HEK293 (cell line): ENCODE results near the gene LATS1.

Source experiments
- BCL11B ChIP-seq: fragments of 450-650 bp; formaldehyde crosslinking; IDR thresholded peaks from 2 replicates; pipeline ENCODE4 v1.5.1; 2016; ENCODE audit warnings: low read depth, missing biosample characterization, missing genetic modification characterization
- EGR2 ChIP-seq: fragments of 450-650 bp; formaldehyde crosslinking; IDR thresholded peaks from 2 replicates; pipeline ENCODE4 v1.5.1; 2016; ENCODE audit warnings: low read depth, missing biosample characterization, missing genetic modification characterization
- KLF10 ChIP-seq: fragments of 450-650 bp; IDR thresholded peaks from 2 replicates; pipeline ENCODE4 v1.5.1; 2018; ENCODE audit warnings: missing biosample characterization, mild to moderate bottlenecking, missing genetic modification characterization
- MEIS1 ChIP-seq: sonication (generic); formaldehyde crosslinking; IDR thresholded peaks from 2 replicates; pipeline ENCODE4 v1.8.1; 2022; ENCODE audit warnings: missing genetic modification reagents, mild to moderate bottlenecking, borderline replicate concordance
- MYNN ChIP-seq: fragments of 450-650 bp; formaldehyde crosslinking; IDR thresholded peaks from 2 replicates; pipeline ENCODE4 v1.5.1; 2016; ENCODE audit warnings: missing biosample characterization, missing genetic modification characterization, borderline replicate concordance
- MZF1 ChIP-seq: fragments of 450-650 bp; formaldehyde crosslinking; IDR thresholded peaks from 2 replicates; pipeline ENCODE4 v1.5.1; 2017; ENCODE audit warnings: missing biosample characterization, missing genetic modification characterization, borderline replicate concordance
- REPIN1 ChIP-seq: fragments of 450-650 bp; formaldehyde crosslinking; IDR thresholded peaks from 2 replicates; pipeline ENCODE4 v1.5.1; 2017; ENCODE audit warnings: missing biosample characterization, missing genetic modification characterization, low read depth
- SP2 ChIP-seq: fragments of 450-650 bp; formaldehyde crosslinking; IDR thresholded peaks from 2 replicates; pipeline ENCODE4 v1.5.1; 2016; ENCODE audit warnings: missing biosample characterization, missing genetic modification characterization
- SP3 ChIP-seq: fragments of 450-650 bp; formaldehyde crosslinking; IDR thresholded peaks from 2 replicates; pipeline ENCODE4 v1.5.1; 2016; ENCODE audit warnings: missing biosample characterization, missing genetic modification characterization
- ZBTB20 ChIP-seq: fragments of 450-650 bp; formaldehyde crosslinking; IDR thresholded peaks from 2 replicates; pipeline ENCODE4 v1.5.1; 2016; ENCODE audit warnings: missing biosample characterization, missing genetic modification characterization
- ZBTB8A ChIP-seq: fragments of 450-650 bp; formaldehyde crosslinking; IDR thresholded peaks from 2 replicates; pipeline ENCODE4 v1.5.1; 2016; ENCODE audit warnings: missing biosample characterization, missing genetic modification characterization
- ZFP37 ChIP-seq: fragments of 450-650 bp; formaldehyde crosslinking; IDR thresholded peaks from 2 replicates; pipeline ENCODE4 v1.5.1; 2016; ENCODE audit warnings: missing biosample characterization, missing genetic modification characterization
- ZNF112 ChIP-seq: fragments of 450-650 bp; formaldehyde crosslinking; IDR thresholded peaks from 2 replicates; pipeline ENCODE4 v1.5.0; 2017; ENCODE audit warnings: missing biosample characterization, missing genetic modification characterization
- ZNF138 ChIP-seq: fragments of 450-650 bp; formaldehyde crosslinking; IDR thresholded peaks from 2 replicates; pipeline ENCODE4 v1.5.1; 2016; ENCODE audit warnings: missing biosample characterization, missing genetic modification characterization, borderline replicate concordance
- ZNF157 ChIP-seq: fragments of 450-650 bp; formaldehyde crosslinking; IDR thresholded peaks from 2 replicates; pipeline ENCODE4 v1.5.1; 2016; ENCODE audit warnings: missing biosample characterization, missing genetic modification characterization
- ZNF184 ChIP-seq: fragments of 450-650 bp; IDR thresholded peaks from 2 replicates; pipeline ENCODE4 v1.5.1; 2018; ENCODE audit warnings: missing biosample characterization, mild to moderate bottlenecking, missing genetic modification characterization
- ZNF19 ChIP-seq: fragments of 450-650 bp; formaldehyde crosslinking; IDR thresholded peaks from 2 replicates; pipeline ENCODE4; 2016; ENCODE audit warnings: missing biosample characterization, missing genetic modification characterization, low read depth
- ZNF24 ChIP-seq: fragments of 450-650 bp; formaldehyde crosslinking; IDR thresholded peaks from 2 replicates; pipeline ENCODE4 v1.5.1; 2016; ENCODE audit warnings: missing biosample characterization, missing genetic modification characterization
- ZNF366 ChIP-seq: fragments of 450-650 bp; formaldehyde crosslinking; conservative IDR thresholded peaks from 2 replicates; pipeline ENCODE4 v1.5.1; 2016; ENCODE audit warnings: missing biosample characterization, missing genetic modification characterization
- ZNF473 ChIP-seq: fragments of 450-650 bp; formaldehyde crosslinking; IDR thresholded peaks from 2 replicates; pipeline ENCODE4 v1.5.1; 2017; ENCODE audit warnings: missing biosample characterization, missing genetic modification characterization
- ZNF514 ChIP-seq: fragments of 450-650 bp; formaldehyde crosslinking; IDR thresholded peaks from 2 replicates; pipeline ENCODE4 v1.5.1; 2016; ENCODE audit warnings: missing biosample characterization, missing genetic modification characterization
- ZNF544 ChIP-seq: fragments of 450-650 bp; formaldehyde crosslinking; IDR thresholded peaks from 2 replicates; pipeline ENCODE4 v1.5.0; 2017; ENCODE audit warnings: missing biosample characterization, missing genetic modification characterization
- ZNF555 ChIP-seq: fragments of 450-650 bp; formaldehyde crosslinking; conservative IDR thresholded peaks from 2 replicates; pipeline ENCODE4 v1.5.1; 2017; ENCODE audit warnings: missing biosample characterization, mild to moderate bottlenecking, missing genetic modification characterization, inconsistent platforms
- ZNF610 ChIP-seq: fragments of 450-650 bp; formaldehyde crosslinking; IDR thresholded peaks from 2 replicates; pipeline ENCODE4 v1.5.1; 2016; ENCODE audit warnings: missing biosample characterization, missing genetic modification characterization, borderline replicate concordance
- ZNF623 ChIP-seq: fragments of 450-650 bp; formaldehyde crosslinking; IDR thresholded peaks from 2 replicates; pipeline ENCODE4 v1.5.1; 2016; ENCODE audit warnings: missing biosample characterization, missing genetic modification characterization
- ZNF707 ChIP-seq: fragments of 450-650 bp; formaldehyde crosslinking; IDR thresholded peaks from 2 replicates; pipeline ENCODE4 v1.5.1; 2016; ENCODE audit warnings: missing biosample characterization, missing genetic modification characterization
- ZSCAN23 ChIP-seq: fragments of 450-650 bp; formaldehyde crosslinking; IDR thresholded peaks from 2 replicates; pipeline ENCODE4 v1.5.1; 2016; ENCODE audit warnings: missing biosample characterization, missing genetic modification characterization
- TF ChIP-seq, protein P1 (sequence below): fragments of 450-650 bp; formaldehyde crosslinking; IDR thresholded peaks from 2 replicates; pipeline ENCODE4; 2016; ENCODE audit warnings: missing biosample characterization, missing genetic modification characterization
- TF ChIP-seq, protein P2 (sequence below): fragments of 450-650 bp; formaldehyde crosslinking; IDR thresholded peaks from 2 replicates; pipeline ENCODE4 v1.5.1; 2016; ENCODE audit warnings: missing biosample characterization, missing genetic modification characterization
- TF ChIP-seq, protein P3 (sequence below): fragments of 450-650 bp; formaldehyde crosslinking; IDR thresholded peaks from 2 replicates; pipeline ENCODE4 v1.5.1; 2016; ENCODE audit warnings: missing biosample characterization, missing genetic modification characterization
- TF ChIP-seq, protein P4 (sequence below): fragments of 450-650 bp; formaldehyde crosslinking; conservative IDR thresholded peaks from 2 replicates; pipeline ENCODE4 v1.5.1; 2016; ENCODE audit warnings: low read depth, missing biosample characterization, missing genetic modification characterization
- TF ChIP-seq, protein P5 (sequence below): fragments of 450-650 bp; formaldehyde crosslinking; IDR thresholded peaks from 2 replicates; pipeline ENCODE4 v1.5.1; 2016; ENCODE audit warnings: missing biosample characterization, missing genetic modification characterization

Gene LATS1

DNA sequence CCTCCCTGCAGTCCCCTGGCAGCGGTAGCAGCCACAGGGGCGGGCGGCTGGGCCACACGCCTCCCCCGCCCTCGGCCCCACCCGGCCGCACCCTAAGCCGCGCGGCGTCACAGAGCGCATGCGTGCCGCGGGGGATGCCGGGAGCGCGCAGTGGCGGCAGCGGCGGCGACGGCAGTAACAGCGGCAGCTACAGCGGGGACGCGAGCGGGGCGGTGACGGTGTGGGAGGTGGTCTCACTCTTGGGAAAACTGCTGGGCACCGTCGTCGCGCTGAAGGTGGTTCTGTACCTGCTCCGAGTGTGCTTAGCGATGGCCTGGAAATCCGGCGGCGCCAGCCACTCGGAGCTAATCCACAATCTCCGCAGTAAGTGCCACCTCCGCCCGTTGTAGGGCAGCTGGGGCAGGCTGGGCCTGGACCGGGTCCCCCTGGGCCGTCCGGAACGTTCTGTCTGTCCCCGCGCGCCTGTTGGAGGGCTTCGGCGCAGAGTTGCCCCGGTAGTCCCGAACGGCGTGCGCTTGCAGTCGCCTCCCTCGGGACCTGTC is 31.8 kb upstream of the LATS1 start, which contains the start of gene PCMT1 (continued):
- TF ChIP-seq MYNN (tag by site-specific recombination) (peak; percentile 49; the same call in 1 of the 2 replicates), SP3 (tag by site-specific recombination) (no peak; the same call in 1 of the 2 replicates), ZNF184 (tag by site-specific recombination) (no peak), ZNF623 (tag by site-specific recombination) (no peak), ZNF24 (tag by site-specific recombination) (peak; percentile 65), MZF1 (tag by site-specific recombination) (0 out of 2 replicates have a peak, but pooled peaks have one; percentile 12), ZFP37 (tag by site-specific recombination) (peak; percentile 89), ZNF610 (tag by site-specific recombination) (no peak), ZSCAN23 (tag by site-specific recombination) (no peak), KLF10 (tag by site-specific recombination) (no peak; the same call in 1 of the 2 replicates), BCL11B (tag by site-specific recombination) (0 out of 2 replicates have a peak, but pooled peaks have one; percentile 23), ZBTB8A (tag by site-specific recombination) (peak; percentile 90), ZNF473 (tag by site-specific recombination) (no peak), ZNF514 (no peak), ZNF112 (tag by site-specific recombination) (no peak), ZNF555 (no peak), ZNF157 (tag by site-specific recombination) (no peak), ZNF544 (tag by site-specific recombination) (no peak), ZNF707 (tag by site-specific recombination) (no peak), SP2 (tag by site-specific recombination) (no peak; the same call in 1 of the 2 replicates), ZNF138 (tag by site-specific recombination) (no peak; the same call in 1 of the 2 replicates), REPIN1 (no peak; the same call in 1 of the 2 replicates), ZNF366 (tag by site-specific recombination) (no peak), EGR2 (tag by site-specific recombination) (no peak), ZNF19 (tag by site-specific recombination) (no peak), ZBTB20 (tag by site-specific recombination) (no peak), MEIS1 (no peak)
- TF ChIP-seq, protein P1, sequence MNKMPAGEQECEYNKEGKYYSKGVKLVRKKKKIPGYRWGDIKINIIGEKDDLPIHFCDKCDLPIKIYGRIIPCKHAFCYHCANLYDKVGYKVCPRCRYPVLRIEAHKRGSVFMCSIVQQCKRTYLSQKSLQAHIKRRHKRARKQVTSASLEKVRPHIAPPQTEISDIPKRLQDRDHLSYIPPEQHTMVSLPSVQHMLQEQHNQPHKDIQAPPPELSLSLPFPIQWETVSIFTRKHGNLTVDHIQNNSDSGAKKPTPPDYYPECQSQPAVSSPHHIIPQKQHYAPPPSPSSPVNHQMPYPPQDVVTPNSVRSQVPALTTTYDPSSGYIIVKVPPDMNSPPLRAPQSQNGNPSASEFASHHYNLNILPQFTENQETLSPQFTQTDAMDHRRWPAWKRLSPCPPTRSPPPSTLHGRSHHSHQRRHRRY (tag by site-specific recombination) = no peak
- TF ChIP-seq, protein P2, sequence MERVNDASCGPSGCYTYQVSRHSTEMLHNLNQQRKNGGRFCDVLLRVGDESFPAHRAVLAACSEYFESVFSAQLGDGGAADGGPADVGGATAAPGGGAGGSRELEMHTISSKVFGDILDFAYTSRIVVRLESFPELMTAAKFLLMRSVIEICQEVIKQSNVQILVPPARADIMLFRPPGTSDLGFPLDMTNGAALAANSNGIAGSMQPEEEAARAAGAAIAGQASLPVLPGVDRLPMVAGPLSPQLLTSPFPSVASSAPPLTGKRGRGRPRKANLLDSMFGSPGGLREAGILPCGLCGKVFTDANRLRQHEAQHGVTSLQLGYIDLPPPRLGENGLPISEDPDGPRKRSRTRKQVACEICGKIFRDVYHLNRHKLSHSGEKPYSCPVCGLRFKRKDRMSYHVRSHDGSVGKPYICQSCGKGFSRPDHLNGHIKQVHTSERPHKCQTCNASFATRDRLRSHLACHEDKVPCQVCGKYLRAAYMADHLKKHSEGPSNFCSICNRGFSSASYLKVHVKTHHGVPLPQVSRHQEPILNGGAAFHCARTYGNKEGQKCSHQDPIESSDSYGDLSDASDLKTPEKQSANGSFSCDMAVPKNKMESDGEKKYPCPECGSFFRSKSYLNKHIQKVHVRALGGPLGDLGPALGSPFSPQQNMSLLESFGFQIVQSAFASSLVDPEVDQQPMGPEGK (tag by site-specific recombination) = peak; percentile 83
- TF ChIP-seq, protein P3, sequence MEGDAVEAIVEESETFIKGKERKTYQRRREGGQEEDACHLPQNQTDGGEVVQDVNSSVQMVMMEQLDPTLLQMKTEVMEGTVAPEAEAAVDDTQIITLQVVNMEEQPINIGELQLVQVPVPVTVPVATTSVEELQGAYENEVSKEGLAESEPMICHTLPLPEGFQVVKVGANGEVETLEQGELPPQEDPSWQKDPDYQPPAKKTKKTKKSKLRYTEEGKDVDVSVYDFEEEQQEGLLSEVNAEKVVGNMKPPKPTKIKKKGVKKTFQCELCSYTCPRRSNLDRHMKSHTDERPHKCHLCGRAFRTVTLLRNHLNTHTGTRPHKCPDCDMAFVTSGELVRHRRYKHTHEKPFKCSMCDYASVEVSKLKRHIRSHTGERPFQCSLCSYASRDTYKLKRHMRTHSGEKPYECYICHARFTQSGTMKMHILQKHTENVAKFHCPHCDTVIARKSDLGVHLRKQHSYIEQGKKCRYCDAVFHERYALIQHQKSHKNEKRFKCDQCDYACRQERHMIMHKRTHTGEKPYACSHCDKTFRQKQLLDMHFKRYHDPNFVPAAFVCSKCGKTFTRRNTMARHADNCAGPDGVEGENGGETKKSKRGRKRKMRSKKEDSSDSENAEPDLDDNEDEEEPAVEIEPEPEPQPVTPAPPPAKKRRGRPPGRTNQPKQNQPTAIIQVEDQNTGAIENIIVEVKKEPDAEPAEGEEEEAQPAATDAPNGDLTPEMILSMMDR (tag by site-specific recombination) = no peak
- TF ChIP-seq, protein P4, sequence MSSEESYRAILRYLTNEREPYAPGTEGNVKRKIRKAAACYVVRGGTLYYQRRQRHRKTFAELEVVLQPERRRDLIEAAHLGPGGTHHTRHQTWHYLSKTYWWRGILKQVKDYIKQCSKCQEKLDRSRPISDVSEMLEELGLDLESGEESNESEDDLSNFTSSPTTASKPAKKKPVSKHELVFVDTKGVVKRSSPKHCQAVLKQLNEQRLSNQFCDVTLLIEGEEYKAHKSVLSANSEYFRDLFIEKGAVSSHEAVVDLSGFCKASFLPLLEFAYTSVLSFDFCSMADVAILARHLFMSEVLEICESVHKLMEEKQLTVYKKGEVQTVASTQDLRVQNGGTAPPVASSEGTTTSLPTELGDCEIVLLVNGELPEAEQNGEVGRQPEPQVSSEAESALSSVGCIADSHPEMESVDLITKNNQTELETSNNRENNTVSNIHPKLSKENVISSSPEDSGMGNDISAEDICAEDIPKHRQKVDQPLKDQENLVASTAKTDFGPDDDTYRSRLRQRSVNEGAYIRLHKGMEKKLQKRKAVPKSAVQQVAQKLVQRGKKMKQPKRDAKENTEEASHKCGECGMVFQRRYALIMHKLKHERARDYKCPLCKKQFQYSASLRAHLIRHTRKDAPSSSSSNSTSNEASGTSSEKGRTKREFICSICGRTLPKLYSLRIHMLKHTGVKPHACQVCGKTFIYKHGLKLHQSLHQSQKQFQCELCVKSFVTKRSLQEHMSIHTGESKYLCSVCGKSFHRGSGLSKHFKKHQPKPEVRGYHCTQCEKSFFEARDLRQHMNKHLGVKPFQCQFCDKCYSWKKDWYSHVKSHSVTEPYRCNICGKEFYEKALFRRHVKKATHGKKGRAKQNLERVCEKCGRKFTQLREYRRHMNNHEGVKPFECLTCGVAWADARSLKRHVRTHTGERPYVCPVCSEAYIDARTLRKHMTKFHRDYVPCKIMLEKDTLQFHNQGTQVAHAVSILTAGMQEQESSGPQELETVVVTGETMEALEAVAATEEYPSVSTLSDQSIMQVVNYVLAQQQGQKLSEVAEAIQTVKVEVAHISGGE = 0 out of 2 replicates have a peak, but pooled peaks have one; percentile 9
- TF ChIP-seq, protein P5, sequence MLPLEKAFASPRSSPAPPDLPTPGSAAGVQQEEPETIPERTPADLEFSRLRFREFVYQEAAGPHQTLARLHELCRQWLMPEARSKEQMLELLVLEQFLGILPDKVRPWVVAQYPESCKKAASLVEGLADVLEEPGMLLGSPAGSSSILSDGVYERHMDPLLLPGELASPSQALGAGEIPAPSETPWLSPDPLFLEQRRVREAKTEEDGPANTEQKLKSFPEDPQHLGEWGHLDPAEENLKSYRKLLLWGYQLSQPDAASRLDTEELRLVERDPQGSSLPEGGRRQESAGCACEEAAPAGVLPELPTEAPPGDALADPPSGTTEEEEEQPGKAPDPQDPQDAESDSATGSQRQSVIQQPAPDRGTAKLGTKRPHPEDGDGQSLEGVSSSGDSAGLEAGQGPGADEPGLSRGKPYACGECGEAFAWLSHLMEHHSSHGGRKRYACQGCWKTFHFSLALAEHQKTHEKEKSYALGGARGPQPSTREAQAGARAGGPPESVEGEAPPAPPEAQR = no peak
